Mesendoderm (in vitro differentiated cells): ENCODE data around the gene SPATA13.

Source experiments
- DNase-seq: peaks from one replicate; pipeline ENCODE4 v3.0.0; 2013
- H2AK5ac ChIP-seq: 2 replicates; pipeline ENCODE4 v1.6.1; 2013; ENCODE audit warnings: low read length, inconsistent platforms
- H2BK120ac ChIP-seq: 2 replicates; pipeline ENCODE4 v1.6.1; 2013; ENCODE audit warnings: low read depth, mild to moderate bottlenecking, low read length, moderate library complexity, mixed read lengths
- H2BK15ac ChIP-seq: replicated peaks from 2 replicates; pipeline ENCODE4 v1.6.1; 2013; ENCODE audit warnings: low read depth, mild to moderate bottlenecking, moderate library complexity
- H2BK5ac ChIP-seq: 2 replicates; pipeline ENCODE4 v1.6.1; 2013; ENCODE audit warnings: low read length, inconsistent platforms
- H3K18ac ChIP-seq: 2 replicates; pipeline ENCODE4 v1.6.1; 2013; ENCODE audit warnings: mild to moderate bottlenecking, low read length, mixed read lengths
- H3K23ac ChIP-seq: one replicate; pipeline ENCODE4 v1.6.1; 2013; ENCODE audit warnings: low read length
- H3K27ac ChIP-seq: 2 replicates; pipeline ENCODE4 v1.5.1; 2013; ENCODE audit warnings: low read depth, mild to moderate bottlenecking, inconsistent platforms, low read length, moderate library complexity
- H3K27me3 ChIP-seq: 2 replicates; pipeline ENCODE4 v1.6.1; 2013; ENCODE audit warnings: low read length, control low read depth, mild to moderate bottlenecking, inconsistent platforms; ENCODE audit not compliant: insufficient read depth, poor library complexity
- H3K36me3 ChIP-seq: 2 replicates; pipeline ENCODE4 v1.6.1; 2013; ENCODE audit warnings: low read length, inconsistent platforms; ENCODE audit not compliant: control insufficient read depth, insufficient read depth
- H3K4ac ChIP-seq: one replicate; pipeline ENCODE4 v1.6.1; 2013; ENCODE audit warnings: low read depth, mild to moderate bottlenecking, low read length, moderate library complexity
- H3K4me1 ChIP-seq: 2 replicates; pipeline ENCODE4 v1.6.1; 2013; ENCODE audit warnings: low read depth, low read length, inconsistent platforms; ENCODE audit not compliant: control insufficient read depth
- H3K4me2 ChIP-seq: 2 replicates; pipeline ENCODE4 v1.6.1; 2013; ENCODE audit warnings: low read length
- H3K4me3 ChIP-seq: 2 replicates; pipeline ENCODE4 v1.5.1; 2013; ENCODE audit warnings: mild to moderate bottlenecking, low read length
- H3K56ac ChIP-seq: one replicate; pipeline ENCODE4 v1.6.1; 2013; ENCODE audit warnings: low read length
- H3K79me1 ChIP-seq: 2 replicates; pipeline ENCODE4 v1.6.1; 2013; ENCODE audit warnings: low read length, inconsistent platforms
- H3K79me2 ChIP-seq: 2 replicates; pipeline ENCODE4 v1.6.1; 2013; ENCODE audit warnings: mild to moderate bottlenecking, low read length; ENCODE audit not compliant: control insufficient read depth, insufficient read depth
- H3K9ac ChIP-seq: 2 replicates; pipeline ENCODE4 v1.6.1; 2013; ENCODE audit warnings: low read length, inconsistent platforms
- H4K5ac ChIP-seq: one replicate; pipeline ENCODE4 v1.6.1; 2013; ENCODE audit warnings: low read length
- H4K8ac ChIP-seq: one replicate; pipeline ENCODE4 v1.6.1; 2013; ENCODE audit warnings: low read depth, mild to moderate bottlenecking, control low read depth, low read length, moderate library complexity
- WGBS: extraction: QIAGEN DNeasy Blood & Tissue Kit; methylation state at CpG from one replicate; pipeline ENCODE4 v1.1.7; 2013; ENCODE audit warnings: low lambda C conversion rate, missing lambda C conversion rate; ENCODE audit not compliant: insufficient coverage; ENCODE audit errors: extremely low coverage; 5-methylcytosine and 5-hydroxymethylcytosine counted together
- small RNA-seq: library from polyadenylated mRNA; stranded (forward); fragments of <200 nt; extraction: miRNeasy Mini kit (QIAGEN cat#:217004); gene quantifications from one replicate; pipeline ENCODE3, GENCODE V24; 2013; ENCODE audit not compliant: insufficient read depth

The SPATA13 gene

DNA sequence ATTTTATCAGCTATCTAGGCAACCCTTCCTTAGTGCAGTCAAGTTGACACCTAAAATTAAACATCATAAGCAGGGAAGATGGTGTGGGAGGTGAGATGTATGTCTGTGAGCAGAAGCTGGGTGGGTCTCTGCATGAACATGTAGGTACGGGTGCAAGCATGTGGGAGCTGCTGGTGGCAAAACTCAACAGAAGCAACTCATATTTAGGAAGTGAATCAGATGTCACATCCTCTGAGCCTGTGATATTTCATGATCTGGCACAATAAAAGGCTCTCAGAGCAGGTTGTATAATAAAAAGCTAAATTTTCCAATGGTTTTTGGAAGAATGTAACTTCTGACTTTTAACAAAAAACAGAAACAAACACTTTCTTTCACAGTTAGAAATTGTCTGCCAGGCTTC lies 193.2 kb downstream of the SPATA13 start:
- WGBS: no CpG with 5 or more reads among the region's 1 CpG
- no peak overlapping the region for H3K27ac ChIP-seq
- no peak overlapping the region for H3K9ac ChIP-seq
- no peak overlapping the region for H3K23ac ChIP-seq
- no peak for DNase-seq
- H2BK120ac ChIP-seq: no peak overlapping the region
- no peaks in the 10 kb centered on the region for H3K27me3 ChIP-seq
- H3K4me1 ChIP-seq: no peaks in the 10 kb centered on the region
- H3K4me2 ChIP-seq: no peak overlapping the region
- H3K4me3 ChIP-seq: no peak overlapping the region
- H3K56ac ChIP-seq: no peak overlapping the region
- no peaks in the 10 kb centered on the region for H3K79me2 ChIP-seq
- H3K4ac ChIP-seq: no peak overlapping the region
- no peaks in the 10 kb centered on the region for H3K79me1 ChIP-seq
- no peak overlapping the region for H3K18ac ChIP-seq
- no peak overlapping the region for H4K8ac ChIP-seq
- H2BK15ac ChIP-seq: no peak overlapping the region
- H2AK5ac ChIP-seq: no peak overlapping the region
- no peak overlapping the region for H2BK5ac ChIP-seq
- H4K5ac ChIP-seq: no peak overlapping the region
- no peaks in the 10 kb centered on the region for H3K36me3 ChIP-seq

DNA sequence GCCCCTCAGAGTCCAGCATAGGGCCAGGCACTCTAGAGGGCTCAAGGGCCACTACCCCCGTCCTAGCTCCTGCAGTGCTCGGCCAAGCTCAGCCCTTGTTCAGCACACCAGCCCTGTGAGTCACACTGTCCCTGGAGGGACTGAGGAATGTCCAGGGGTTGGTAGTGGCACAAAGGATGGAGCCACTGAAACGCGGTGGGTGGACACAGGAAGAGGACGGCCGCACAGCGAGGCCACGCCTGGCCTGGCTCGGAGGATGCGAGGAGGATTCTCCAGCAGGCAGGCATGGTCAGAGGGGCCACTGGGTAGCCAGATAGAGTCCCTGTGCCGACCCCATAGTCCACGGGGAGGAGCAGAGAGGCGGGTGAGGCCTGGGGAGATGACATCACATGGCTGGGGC lies 194.6 kb downstream of the SPATA13 start:
- no peak overlapping the region for H3K4me2 ChIP-seq
- no peak overlapping the region for H3K4me3 ChIP-seq
- H3K36me3 ChIP-seq: no peaks in the 10 kb centered on the region
- H3K4me1 ChIP-seq: no peaks in the 10 kb centered on the region
- no CpG with 5 or more reads among the region's 13 CpGs for WGBS
- no peak overlapping the region for H2AK5ac ChIP-seq
- peak; percentile 5 for DNase-seq
- H3K56ac ChIP-seq: no peak overlapping the region
- H3K79me2 ChIP-seq: no peaks in the 10 kb centered on the region
- no peak overlapping the region for H3K4ac ChIP-seq
- no peak overlapping the region for H3K18ac ChIP-seq
- no peak overlapping the region for H3K27ac ChIP-seq
- H2BK5ac ChIP-seq: no peak overlapping the region
- no peak overlapping the region for H2BK15ac ChIP-seq
- no peak overlapping the region for H3K23ac ChIP-seq
- no peak overlapping the region for H4K8ac ChIP-seq
- no peak overlapping the region for H3K9ac ChIP-seq
- H2BK120ac ChIP-seq: no peak overlapping the region
- H3K27me3 ChIP-seq: no peaks in the 10 kb centered on the region
- no peak overlapping the region for H4K5ac ChIP-seq
- no peaks in the 10 kb centered on the region for H3K79me1 ChIP-seq

DNA sequence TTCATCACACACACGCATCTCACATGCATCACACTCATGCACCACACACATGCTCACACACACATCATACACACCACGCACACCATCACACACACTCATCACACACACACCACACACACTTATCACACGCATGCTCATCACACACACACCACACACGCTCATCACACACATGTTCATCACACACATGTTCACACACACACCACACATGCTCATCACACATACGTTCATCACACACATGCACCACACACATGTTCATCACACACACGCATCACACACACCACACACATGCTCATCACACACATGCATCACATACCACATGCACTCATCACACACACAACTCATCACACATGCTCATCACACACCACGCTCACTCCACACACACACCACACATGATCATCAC lies 195.8 kb downstream of the SPATA13 start:
- H3K79me2 ChIP-seq: no peaks in the 10 kb centered on the region
- H2BK15ac ChIP-seq: no peak overlapping the region
- no peak overlapping the region for H4K8ac ChIP-seq
- no peak overlapping the region for H2BK120ac ChIP-seq
- DNase-seq: no peak
- no peak overlapping the region for H4K5ac ChIP-seq
- H3K79me1 ChIP-seq: no peaks in the 10 kb centered on the region
- H3K56ac ChIP-seq: no peak overlapping the region
- no peak overlapping the region for H3K9ac ChIP-seq
- H3K36me3 ChIP-seq: no peaks in the 10 kb centered on the region
- H2BK5ac ChIP-seq: no peak overlapping the region
- no peak overlapping the region for H3K18ac ChIP-seq
- no peak overlapping the region for H3K4me2 ChIP-seq
- H3K27me3 ChIP-seq: no peaks in the 10 kb centered on the region
- H3K23ac ChIP-seq: no peak overlapping the region
- H3K27ac ChIP-seq: no peak overlapping the region
- H3K4ac ChIP-seq: no peak overlapping the region
- WGBS: 100% methylated on average over 4 of the region's 7 CpGs
- H3K4me1 ChIP-seq: no peaks in the 10 kb centered on the region
- H2AK5ac ChIP-seq: no peak overlapping the region
- no peak overlapping the region for H3K4me3 ChIP-seq

Small RNA genes within 50 kb of the gene (small RNA-seq; reads per million reads assigned to genes)
- 5.9 reads per million, percentile 75 among the genes with 10 or more reads in this experiment for gene MIR2276
